ENCODE measurements around the gene CRK.

- TF ChIP-seq, protein P1, sequence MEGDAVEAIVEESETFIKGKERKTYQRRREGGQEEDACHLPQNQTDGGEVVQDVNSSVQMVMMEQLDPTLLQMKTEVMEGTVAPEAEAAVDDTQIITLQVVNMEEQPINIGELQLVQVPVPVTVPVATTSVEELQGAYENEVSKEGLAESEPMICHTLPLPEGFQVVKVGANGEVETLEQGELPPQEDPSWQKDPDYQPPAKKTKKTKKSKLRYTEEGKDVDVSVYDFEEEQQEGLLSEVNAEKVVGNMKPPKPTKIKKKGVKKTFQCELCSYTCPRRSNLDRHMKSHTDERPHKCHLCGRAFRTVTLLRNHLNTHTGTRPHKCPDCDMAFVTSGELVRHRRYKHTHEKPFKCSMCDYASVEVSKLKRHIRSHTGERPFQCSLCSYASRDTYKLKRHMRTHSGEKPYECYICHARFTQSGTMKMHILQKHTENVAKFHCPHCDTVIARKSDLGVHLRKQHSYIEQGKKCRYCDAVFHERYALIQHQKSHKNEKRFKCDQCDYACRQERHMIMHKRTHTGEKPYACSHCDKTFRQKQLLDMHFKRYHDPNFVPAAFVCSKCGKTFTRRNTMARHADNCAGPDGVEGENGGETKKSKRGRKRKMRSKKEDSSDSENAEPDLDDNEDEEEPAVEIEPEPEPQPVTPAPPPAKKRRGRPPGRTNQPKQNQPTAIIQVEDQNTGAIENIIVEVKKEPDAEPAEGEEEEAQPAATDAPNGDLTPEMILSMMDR (conservative IDR thresholded peaks at IDR 0.05; ENCODE audit: low read depth, low read length), result no peak
- no peak for TF ChIP-seq EZH2phosphoT487 (IDR thresholded peaks at IDR 0.05; ENCODE audit: borderline replicate concordance, low read length)
Measured at GRCh38 chr17:1373707-1374237, 82.3 kb downstream of the CRK start.

All from PC-3 (cell line).